ENCODE data around the gene NF1.
"Not testable (repeated sequence)": the region's sequence is repeated elsewhere in the genome, so short reads cannot be mapped to it uniquely, and the experiment has no call there.

The NF1 gene

GRCh38 chr17:31379597-31380205, 284.9 kb downstream of the NF1 start:
- DNase-seq: peak in 3 of 58 donors; percentile 14 to 31 (median 16)

- no peak for DNase-seq
Observed at GRCh38 chr17:31381165-31381668, 286.4 kb downstream of the NF1 start.

- DNase-seq: not testable (repeated sequence)
Observed at GRCh38 chr17:31382668-31383275, 288.0 kb downstream of the NF1 start.

GRCh38 chr17:31383488-31383887, 288.7 kb downstream of the NF1 start:
- DNase-seq: not testable (repeated sequence)

GRCh38 chr17:31385428-31386285, 290.9 kb downstream of the NF1 start:
- DNase-seq: no peak

- DNase-seq: no peak
Observed at GRCh38 chr17:31386542-31387075, 291.8 kb downstream of the NF1 start.

GRCh38 chr17:31387438-31387837, 292.7 kb downstream of the NF1 start:
- DNase-seq: no peak

- no peak for DNase-seq
Observed at GRCh38 chr17:31388351-31388750, 293.6 kb downstream of the NF1 start.

GRCh38 chr17:31388770-31389656, 294.2 kb downstream of the NF1 start:
- peak in 38 of 58 donors; percentile 13 to 64 (median 29) for DNase-seq

- DNase-seq: no peak
Observed at GRCh38 chr17:31389657-31390381, 295.0 kb downstream of the NF1 start.

GRCh38 chr17:31390426-31390747, 295.6 kb downstream of the NF1 start:
- DNase-seq: no peak

- DNase-seq: peak in 8 of 58 donors; percentile 31 to 51 (median 45)
Observed at GRCh38 chr17:31390748-31391495, 296.1 kb downstream of the NF1 start.

- DNase-seq: peak in 23 of 58 donors; percentile 22 to 70 (median 40)
Observed at GRCh38 chr17:31391496-31391949, 296.7 kb downstream of the NF1 start, which contains the start of gene RAB11FIP4. TSS of gene RAB11FIP4 (plus strand) at chr17:31391675. CDS start at chr17:31391853, 178 bp downstream.

- DNase-seq: peak in 20 of 58 donors; percentile 21 to 63 (median 38)
Observed at GRCh38 chr17:31392002-31392855, 297.5 kb downstream of the NF1 start.

GRCh38 chr17:31392856-31393748, 298.3 kb downstream of the NF1 start:
- peak in 18 of 58 donors; percentile 6 to 61 (median 33) for DNase-seq

GRCh38 chr17:31393749-31394146, 299.0 kb downstream of the NF1 start:
- no peak for DNase-seq

GRCh38 chr17:31394544-31394943, 299.8 kb downstream of the NF1 start:
- DNase-seq: peak in 29 of 58 donors; percentile 11 to 71 (median 36)

Measured in anterior cingulate cortex (tissue), 58 donors.